SK-N-SH treated with all-trans-retinoic acid at 6 μM for 48 hours (cell line): ENCODE measurements around the gene SP3.

Experiments
- ATAC-seq: fragments of 200-7000 bp; cut with Tn5 transposase; 3 replicates; pipeline ENCODE4 v1.9.1; 2020; ENCODE audit warnings: mild to moderate bottlenecking, moderate library complexity
- ARNTL ChIP-seq: fragments of 450-650 bp; formaldehyde crosslinking; IDR thresholded peaks from 2 replicates; pipeline ENCODE4 v1.5.0; 2020; ENCODE audit warnings: low read depth, mild to moderate bottlenecking, moderate library complexity, borderline replicate concordance
- BACH2 ChIP-seq: fragments of 250-450 bp; sonication (Bioruptor Pico); IDR thresholded peaks from 2 replicates; pipeline ENCODE4 v1.9.0; 2021; ENCODE audit warnings: mild to moderate bottlenecking, borderline replicate concordance
- CSDC2 ChIP-seq: fragments of 250-450 bp; sonication (Bioruptor Pico); IDR thresholded peaks from 2 replicates; pipeline ENCODE4 v1.5.0; 2020; ENCODE audit warnings: mild to moderate bottlenecking, moderate library complexity
- ESRRG ChIP-seq: fragments of 250-450 bp; sonication (Bioruptor Pico); IDR thresholded peaks from 2 replicates; pipeline ENCODE4 v1.6.1; 2021; ENCODE audit warnings: mild to moderate bottlenecking
- GLIS3 ChIP-seq: fragments of 250-450 bp; sonication (Bioruptor Pico); IDR thresholded peaks from 2 replicates; pipeline ENCODE4 v1.5.0; 2020; ENCODE audit warnings: mild to moderate bottlenecking, moderate library complexity
- ISL1 ChIP-seq: fragments of 250-450 bp; sonication (Bioruptor Pico); IDR thresholded peaks from 2 replicates; pipeline ENCODE4 v2.1.2; 2022; ENCODE audit warnings: mild to moderate bottlenecking, moderate library complexity
- POU6F1 ChIP-seq: fragments of 250-450 bp; sonication (Bioruptor Pico); IDR thresholded peaks from 2 replicates; pipeline ENCODE4 v1.8.0; 2021; ENCODE audit warnings: low read depth, mild to moderate bottlenecking, moderate library complexity, borderline replicate concordance
- RARB ChIP-seq: fragments of 250-450 bp; sonication (Bioruptor Pico); IDR thresholded peaks from 2 replicates; pipeline ENCODE4 v1.8.0; 2021; ENCODE audit warnings: mild to moderate bottlenecking, moderate library complexity
- SNAI2 ChIP-seq: fragments of 250-450 bp; sonication (Bioruptor Pico); IDR thresholded peaks from 2 replicates; pipeline ENCODE4 v1.5.0; 2020; ENCODE audit warnings: mild to moderate bottlenecking, moderate library complexity
- TCF4 ChIP-seq: fragments of 250-450 bp; sonication (Bioruptor Pico); IDR thresholded peaks from 2 replicates; pipeline ENCODE4 v1.8.0; 2021; ENCODE audit warnings: mild to moderate bottlenecking, moderate library complexity, borderline replicate concordance
- ZC3H10 ChIP-seq: fragments of 250-450 bp; sonication (Bioruptor Pico); IDR thresholded peaks from 2 replicates; pipeline ENCODE4 v1.5.1; 2021; ENCODE audit warnings: mild to moderate bottlenecking, moderate library complexity
- ZFP3 ChIP-seq: fragments of 250-450 bp; sonication (Bioruptor Pico); IDR thresholded peaks from 2 replicates; pipeline ENCODE4 v1.5.0; 2020; ENCODE audit warnings: mild to moderate bottlenecking, moderate library complexity
- ZNF565 ChIP-seq: fragments of 450-650 bp; formaldehyde crosslinking; conservative IDR thresholded peaks from 2 replicates; pipeline ENCODE4 v1.5.0; 2020; ENCODE audit warnings: low read depth, mild to moderate bottlenecking, moderate library complexity
- ZNF70 ChIP-seq: fragments of 450-650 bp; formaldehyde crosslinking; IDR thresholded peaks from 2 replicates; pipeline ENCODE4 v1.5.0; 2020; ENCODE audit warnings: mild to moderate bottlenecking, moderate library complexity
- ZNF8 ChIP-seq: fragments of 450-650 bp; formaldehyde crosslinking; IDR thresholded peaks from 2 replicates; pipeline ENCODE4 v1.5.0; 2020; ENCODE audit warnings: mild to moderate bottlenecking, moderate library complexity
- TF ChIP-seq, protein P1 (sequence below): fragments of 250-450 bp; sonication (Bioruptor Pico); IDR thresholded peaks from 2 replicates; pipeline ENCODE4 v1.5.1; 2021; ENCODE audit warnings: mild to moderate bottlenecking, moderate library complexity
- TF ChIP-seq, protein P2 (sequence below): fragments of 250-450 bp; sonication (Bioruptor Pico); IDR thresholded peaks from 2 replicates; pipeline ENCODE4 v1.5.1; 2020; ENCODE audit warnings: low read depth, mild to moderate bottlenecking, moderate library complexity
- TF ChIP-seq, protein P3 (sequence below): fragments of 250-450 bp; sonication (Bioruptor Pico); IDR thresholded peaks from 2 replicates; pipeline ENCODE4 v1.8.0; 2020; ENCODE audit warnings: mild to moderate bottlenecking, moderate library complexity, borderline replicate concordance
- TF ChIP-seq, protein P4 (sequence below): fragments of 250-450 bp; sonication (Bioruptor Pico); IDR thresholded peaks from 2 replicates; pipeline ENCODE4 v1.5.0; 2020; ENCODE audit warnings: mild to moderate bottlenecking, moderate library complexity

Gene SP3

GRCh38 chr2:173989160-173989883, 24.1 kb upstream of the SP3 start:
- ATAC-seq = no peak
- TF ChIP-seq ZFP3 (CRISPR knock-in tag) = no peak
- no peak for TF ChIP-seq POU6F1 (CRISPR knock-in tag)
- no peak for TF ChIP-seq CSDC2 (CRISPR knock-in tag)
- TF ChIP-seq, protein P1, sequence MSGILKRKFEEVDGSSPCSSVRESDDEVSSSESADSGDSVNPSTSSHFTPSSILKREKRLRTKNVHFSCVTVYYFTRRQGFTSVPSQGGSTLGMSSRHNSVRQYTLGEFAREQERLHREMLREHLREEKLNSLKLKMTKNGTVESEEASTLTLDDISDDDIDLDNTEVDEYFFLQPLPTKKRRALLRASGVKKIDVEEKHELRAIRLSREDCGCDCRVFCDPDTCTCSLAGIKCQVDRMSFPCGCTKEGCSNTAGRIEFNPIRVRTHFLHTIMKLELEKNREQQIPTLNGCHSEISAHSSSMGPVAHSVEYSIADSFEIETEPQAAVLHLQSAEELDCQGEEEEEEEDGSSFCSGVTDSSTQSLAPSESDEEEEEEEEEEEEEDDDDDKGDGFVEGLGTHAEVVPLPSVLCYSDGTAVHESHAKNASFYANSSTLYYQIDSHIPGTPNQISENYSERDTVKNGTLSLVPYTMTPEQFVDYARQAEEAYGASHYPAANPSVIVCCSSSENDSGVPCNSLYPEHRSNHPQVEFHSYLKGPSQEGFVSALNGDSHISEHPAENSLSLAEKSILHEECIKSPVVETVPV (CRISPR knock-in tag) = no peak
- TF ChIP-seq ESRRG (CRISPR knock-in tag) = no peak
- TF ChIP-seq ARNTL = no peak
- TF ChIP-seq SNAI2 (CRISPR knock-in tag) = no peak
- TF ChIP-seq TCF4 (CRISPR knock-in tag) = no peak
- TF ChIP-seq, protein P2, sequence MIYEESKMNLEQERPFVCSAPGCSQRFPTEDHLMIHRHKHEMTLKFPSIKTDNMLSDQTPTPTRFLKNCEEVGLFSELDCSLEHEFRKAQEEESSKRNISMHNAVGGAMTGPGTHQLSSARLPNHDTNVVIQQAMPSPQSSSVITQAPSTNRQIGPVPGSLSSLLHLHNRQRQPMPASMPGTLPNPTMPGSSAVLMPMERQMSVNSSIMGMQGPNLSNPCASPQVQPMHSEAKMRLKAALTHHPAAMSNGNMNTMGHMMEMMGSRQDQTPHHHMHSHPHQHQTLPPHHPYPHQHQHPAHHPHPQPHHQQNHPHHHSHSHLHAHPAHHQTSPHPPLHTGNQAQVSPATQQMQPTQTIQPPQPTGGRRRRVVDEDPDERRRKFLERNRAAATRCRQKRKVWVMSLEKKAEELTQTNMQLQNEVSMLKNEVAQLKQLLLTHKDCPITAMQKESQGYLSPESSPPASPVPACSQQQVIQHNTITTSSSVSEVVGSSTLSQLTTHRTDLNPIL (CRISPR knock-in tag) = no peak
- TF ChIP-seq, protein P3, sequence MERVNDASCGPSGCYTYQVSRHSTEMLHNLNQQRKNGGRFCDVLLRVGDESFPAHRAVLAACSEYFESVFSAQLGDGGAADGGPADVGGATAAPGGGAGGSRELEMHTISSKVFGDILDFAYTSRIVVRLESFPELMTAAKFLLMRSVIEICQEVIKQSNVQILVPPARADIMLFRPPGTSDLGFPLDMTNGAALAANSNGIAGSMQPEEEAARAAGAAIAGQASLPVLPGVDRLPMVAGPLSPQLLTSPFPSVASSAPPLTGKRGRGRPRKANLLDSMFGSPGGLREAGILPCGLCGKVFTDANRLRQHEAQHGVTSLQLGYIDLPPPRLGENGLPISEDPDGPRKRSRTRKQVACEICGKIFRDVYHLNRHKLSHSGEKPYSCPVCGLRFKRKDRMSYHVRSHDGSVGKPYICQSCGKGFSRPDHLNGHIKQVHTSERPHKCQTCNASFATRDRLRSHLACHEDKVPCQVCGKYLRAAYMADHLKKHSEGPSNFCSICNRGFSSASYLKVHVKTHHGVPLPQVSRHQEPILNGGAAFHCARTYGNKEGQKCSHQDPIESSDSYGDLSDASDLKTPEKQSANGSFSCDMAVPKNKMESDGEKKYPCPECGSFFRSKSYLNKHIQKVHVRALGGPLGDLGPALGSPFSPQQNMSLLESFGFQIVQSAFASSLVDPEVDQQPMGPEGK (CRISPR knock-in tag) = no peak
- TF ChIP-seq, protein P4, sequence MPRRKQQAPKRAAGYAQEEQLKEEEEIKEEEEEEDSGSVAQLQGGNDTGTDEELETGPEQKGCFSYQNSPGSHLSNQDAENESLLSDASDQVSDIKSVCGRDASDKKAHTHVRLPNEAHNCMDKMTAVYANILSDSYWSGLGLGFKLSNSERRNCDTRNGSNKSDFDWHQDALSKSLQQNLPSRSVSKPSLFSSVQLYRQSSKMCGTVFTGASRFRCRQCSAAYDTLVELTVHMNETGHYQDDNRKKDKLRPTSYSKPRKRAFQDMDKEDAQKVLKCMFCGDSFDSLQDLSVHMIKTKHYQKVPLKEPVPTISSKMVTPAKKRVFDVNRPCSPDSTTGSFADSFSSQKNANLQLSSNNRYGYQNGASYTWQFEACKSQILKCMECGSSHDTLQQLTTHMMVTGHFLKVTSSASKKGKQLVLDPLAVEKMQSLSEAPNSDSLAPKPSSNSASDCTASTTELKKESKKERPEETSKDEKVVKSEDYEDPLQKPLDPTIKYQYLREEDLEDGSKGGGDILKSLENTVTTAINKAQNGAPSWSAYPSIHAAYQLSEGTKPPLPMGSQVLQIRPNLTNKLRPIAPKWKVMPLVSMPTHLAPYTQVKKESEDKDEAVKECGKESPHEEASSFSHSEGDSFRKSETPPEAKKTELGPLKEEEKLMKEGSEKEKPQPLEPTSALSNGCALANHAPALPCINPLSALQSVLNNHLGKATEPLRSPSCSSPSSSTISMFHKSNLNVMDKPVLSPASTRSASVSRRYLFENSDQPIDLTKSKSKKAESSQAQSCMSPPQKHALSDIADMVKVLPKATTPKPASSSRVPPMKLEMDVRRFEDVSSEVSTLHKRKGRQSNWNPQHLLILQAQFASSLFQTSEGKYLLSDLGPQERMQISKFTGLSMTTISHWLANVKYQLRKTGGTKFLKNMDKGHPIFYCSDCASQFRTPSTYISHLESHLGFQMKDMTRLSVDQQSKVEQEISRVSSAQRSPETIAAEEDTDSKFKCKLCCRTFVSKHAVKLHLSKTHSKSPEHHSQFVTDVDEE = no peak
- no peak for TF ChIP-seq GLIS3
- TF ChIP-seq ZNF565 (CRISPR knock-in tag) = no peak
- no peak for TF ChIP-seq ZNF70 (CRISPR knock-in tag)
- TF ChIP-seq ZC3H10 (CRISPR knock-in tag) = no peak

DNA sequence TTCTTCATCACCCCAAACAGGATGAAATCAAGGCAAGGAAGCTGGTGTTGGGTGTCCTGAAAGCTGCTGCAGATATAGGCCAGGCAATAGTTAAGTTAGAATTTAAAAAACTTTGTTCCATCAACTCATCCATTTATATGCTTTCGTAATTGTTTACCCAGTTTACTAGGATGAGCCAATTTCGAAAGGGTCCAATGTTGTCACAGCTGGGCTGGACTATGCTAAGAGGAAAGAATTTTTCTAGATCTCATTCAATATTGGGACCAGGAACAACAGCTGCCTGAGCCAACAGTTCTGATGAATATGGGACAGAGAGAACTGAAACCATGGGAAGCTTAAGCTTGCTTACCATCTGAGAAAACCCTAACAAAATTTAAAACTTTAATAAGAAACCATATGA, 21.6 kb upstream of the SP3 start:
- ATAC-seq = no peak
- TF ChIP-seq ZFP3 (CRISPR knock-in tag) (no peak), ISL1 (no peak), BACH2 (CRISPR knock-in tag) (no peak), SNAI2 (CRISPR knock-in tag) (no peak), ZC3H10 (CRISPR knock-in tag) (no peak)
- TF ChIP-seq, protein P4 = no peak
- TF ChIP-seq, all 23 proteins: peak for 0

GRCh38 chr2:173985605-173985992, 20.4 kb upstream of the SP3 start:
- no peak for ATAC-seq
- TF ChIP-seq TCF4 (CRISPR knock-in tag) (no peak), ZNF70 (CRISPR knock-in tag) (no peak), RARB (no peak), ZNF8 (CRISPR knock-in tag) (no peak)
- TF ChIP-seq, protein P2 (CRISPR knock-in tag) = no peak
- TF ChIP-seq, protein P4 = no peak
